Activated CD4-positive, alpha-beta memory T cell treated with anti-CD3 and anti-CD28 coated beads, Interleukin-2, amount 10 ng/mL, durations not matched to agents 7 days and 5 days (primary cell): Measurements from ENCODE around the gene IL20. TPM values are rescaled to one million over a fixed set of nuclear protein-coding genes. Genes with fewer than 3 reads are reported as not detected.

Experiments used
- CTCF ChIA-PET: fragments of 350-600 bp; sonication (Branson Sonifier 250); formaldehyde crosslinking; loops from one replicate; lab custom pipeline; 2021; ENCODE audit warnings: antibody characterized with exemption, inconsistent platforms; lab: Charles Lee
- POLR2A ChIA-PET: fragments of 350-600 bp; sonication (Branson Sonifier 250); formaldehyde crosslinking; loops from one replicate; lab custom pipeline; 2021; ENCODE audit warnings: antibody characterized with exemption; lab: Charles Lee
- DNase-seq: peaks from one replicate; pipeline ENCODE4 v3.0.0-alpha.2; 2020
- H3K27ac Mint-ChIP-seq: one replicate; pipeline ENCODE4 v1.8.0; 2021; ENCODE audit warnings: mild to moderate bottlenecking, mixed read lengths
- H3K27me3 Mint-ChIP-seq: one replicate; pipeline ENCODE4 v1.8.0; 2021; ENCODE audit warnings: mixed read lengths
- H3K36me3 Mint-ChIP-seq: one replicate; pipeline ENCODE4 v1.8.0; 2021; ENCODE audit warnings: low read depth, mixed read lengths
- H3K4me1 Mint-ChIP-seq: one replicate; pipeline ENCODE4 v1.8.0; 2021; ENCODE audit warnings: mixed read lengths
- H3K4me3 Mint-ChIP-seq: one replicate; pipeline ENCODE4 v1.8.0; 2021; ENCODE audit warnings: mild to moderate bottlenecking, mixed read lengths
- H3K9me3 Mint-ChIP-seq: one replicate; pipeline ENCODE4 v1.8.0; 2021; ENCODE audit warnings: mixed read lengths
- total RNA-seq, 2 experiments: library from RNA; stranded (reverse); gene quantifications; one replicate each; pipeline ENCODE4 v1.2.3, GENCODE V29; 2021

Gene IL20
- total RNA-seq, 2 experiments from 2014 or later: not detected

- peaks cover 16% of the 10 kb centered on the region for H3K27me3 Mint-ChIP-seq
- no peak overlapping the region for H3K27ac Mint-ChIP-seq
- H3K36me3 Mint-ChIP-seq: no peaks in the 10 kb centered on the region
- DNase-seq: no peak
- peaks cover 19% of the 10 kb centered on the region for H3K4me1 Mint-ChIP-seq
- ChIA-PET POLR2A (interaction anchor here (1.3 kb wide), 1 partner anchor 201 kb away, joined by 3 read pairs; the partner anchor contains the start of gene MAPKAPK2), CTCF (interaction anchor here (0.7 to 2.5 kb wide), 3 partner anchors 20 to 340 kb away, joined by 3 to 8 read pairs (median 4); partner anchors contain the start of gene IL20)
- H3K4me3 Mint-ChIP-seq: no peak overlapping the region
- H3K9me3 Mint-ChIP-seq: no peaks in the 10 kb centered on the region
These were observed 20.1 kb downstream of the IL20 start for GRCh38 chr1:206885341-206886060.

GRCh38 chr1:206886831-206887230 lies 21.4 kb downstream of the IL20 start:
- Mint-ChIP-seq H3K4me1 (peaks cover 30% of the 10 kb centered on the region), H3K27ac (no peak overlapping the region), H3K9me3 (no peaks in the 10 kb centered on the region), H3K27me3 (peaks cover 16% of the 10 kb centered on the region), H3K36me3 (no peaks in the 10 kb centered on the region), H3K4me3 (no peak overlapping the region)
- POLR2A ChIA-PET: no interaction called here
- no peak for DNase-seq
- CTCF ChIA-PET: interaction anchor here (1.2 to 2.2 kb wide), 3 partner anchors 25 to 162 kb away, joined by 3 to 6 read pairs (median 4); no protein-coding TSS in a partner anchor

GRCh38 chr1:206887701-206888100 lies 22.3 kb downstream of the IL20 start:
- POLR2A ChIA-PET: interaction anchor here (1.0 kb wide), 1 partner anchor 22 kb away, joined by 3 read pairs; no protein-coding TSS in a partner anchor
- H3K27ac Mint-ChIP-seq: no peak overlapping the region
- CTCF ChIA-PET: interaction anchor here (1.2 to 2.2 kb wide), 4 partner anchors 15 to 163 kb away, joined by 3 to 6 read pairs (median 4); no protein-coding TSS in a partner anchor
- peaks cover 31% of the 10 kb centered on the region for H3K4me1 Mint-ChIP-seq
- H3K36me3 Mint-ChIP-seq: no peaks in the 10 kb centered on the region
- no peak for DNase-seq
- peaks cover 16% of the 10 kb centered on the region for H3K27me3 Mint-ChIP-seq
- H3K9me3 Mint-ChIP-seq: no peaks in the 10 kb centered on the region
- H3K4me3 Mint-ChIP-seq: no peak overlapping the region

GRCh38 chr1:206890125-206891060 lies 25.0 kb downstream of the IL20 start:
- H3K4me3 Mint-ChIP-seq: no peak overlapping the region
- H3K27me3 Mint-ChIP-seq: peaks cover 11% of the 10 kb centered on the region
- POLR2A ChIA-PET: no interaction called here
- CTCF ChIA-PET: interaction anchor here (0.9 to 1.1 kb wide), 2 partner anchors 22 to 278 kb away, joined by 3 to 4 read pairs; no protein-coding TSS in a partner anchor
- no peak overlapping the region for H3K27ac Mint-ChIP-seq
- H3K9me3 Mint-ChIP-seq: no peaks in the 10 kb centered on the region
- no peak for DNase-seq
- peaks cover 35% of the 10 kb centered on the region for H3K4me1 Mint-ChIP-seq
- no peaks in the 10 kb centered on the region for H3K36me3 Mint-ChIP-seq

- H3K27ac Mint-ChIP-seq: no peak overlapping the region
These were observed 26.0 kb downstream of the IL20 start for GRCh38 chr1:206891412-206891811.

GRCh38 chr1:206892351-206892984 lies 27.0 kb downstream of the IL20 start:
- Mint-ChIP-seq H3K36me3 (no peaks in the 10 kb centered on the region), H3K4me1 (peaks cover 42% of the 10 kb centered on the region), H3K4me3 (no peak overlapping the region), H3K27me3 (peaks cover 3% of the 10 kb centered on the region), H3K9me3 (no peaks in the 10 kb centered on the region), H3K27ac (no peak overlapping the region)
- DNase-seq: no peak
- CTCF ChIA-PET: interaction anchor here (3.3 kb wide), 1 partner anchor 20 kb away, joined by 12 read pairs; no protein-coding TSS in a partner anchor
- POLR2A ChIA-PET: no interaction called here

More at GRCh38 chr1:206891412-206891811, 26.0 kb downstream of the IL20 start:
- no peak for DNase-seq
- Mint-ChIP-seq H3K27me3 (peaks cover 7% of the 10 kb centered on the region), H3K36me3 (no peaks in the 10 kb centered on the region), H3K4me3 (no peak overlapping the region), H3K9me3 (no peaks in the 10 kb centered on the region), H3K4me1 (peaks cover 35% of the 10 kb centered on the region)
- CTCF ChIA-PET: no interaction called here
- POLR2A ChIA-PET: no interaction called here

GRCh38 chr1:206893380-206893779 lies 28.0 kb downstream of the IL20 start:
- DNase-seq: no peak
- Mint-ChIP-seq H3K27ac (no peak overlapping the region), H3K9me3 (no peaks in the 10 kb centered on the region), H3K4me1 (peaks cover 40% of the 10 kb centered on the region), H3K4me3 (no peak overlapping the region), H3K27me3 (peaks cover under 1% of the 10 kb centered on the region), H3K36me3 (no peaks in the 10 kb centered on the region)
- POLR2A ChIA-PET: no interaction called here
- CTCF ChIA-PET: interaction anchor here (0.6 to 3.3 kb wide), 2 partner anchors 10 to 19 kb away, joined by 3 to 12 read pairs; no protein-coding TSS in a partner anchor

GRCh38 chr1:206895325-206895724 lies 29.9 kb downstream of the IL20 start:
- ChIA-PET CTCF (interaction anchor here (1.4 to 3.3 kb wide), 2 partner anchors 12 to 17 kb away, joined by 5 to 12 read pairs; no protein-coding TSS in a partner anchor), POLR2A (interaction anchor here (1.0 kb wide), 1 partner anchor 26 kb away, joined by 4 read pairs; no protein-coding TSS in a partner anchor)
- no peak overlapping the region for H3K4me3 Mint-ChIP-seq
- DNase-seq: no peak
- peaks cover 27% of the 10 kb centered on the region for H3K4me1 Mint-ChIP-seq
- H3K36me3 Mint-ChIP-seq: no peaks in the 10 kb centered on the region
- peaks cover 2% of the 10 kb centered on the region for H3K27me3 Mint-ChIP-seq
- no peaks in the 10 kb centered on the region for H3K9me3 Mint-ChIP-seq
- H3K27ac Mint-ChIP-seq: no peak overlapping the region

GRCh38 chr1:206895837-206896242 lies 30.4 kb downstream of the IL20 start:
- peaks cover 22% of the 10 kb centered on the region for H3K4me1 Mint-ChIP-seq
- CTCF ChIA-PET: interaction anchor here (1.4 to 3.3 kb wide), 2 partner anchors 12 to 16 kb away, joined by 5 to 12 read pairs; no protein-coding TSS in a partner anchor
- H3K27ac Mint-ChIP-seq: no peak overlapping the region
- no peaks in the 10 kb centered on the region for H3K9me3 Mint-ChIP-seq
- DNase-seq: no peak
- H3K4me3 Mint-ChIP-seq: no peak overlapping the region
- peaks cover 2% of the 10 kb centered on the region for H3K27me3 Mint-ChIP-seq
- POLR2A ChIA-PET: interaction anchor here (1.0 kb wide), 1 partner anchor 26 kb away, joined by 4 read pairs; no protein-coding TSS in a partner anchor
- no peaks in the 10 kb centered on the region for H3K36me3 Mint-ChIP-seq

GRCh38 chr1:206896261-206896660 lies 30.8 kb downstream of the IL20 start:
- POLR2A ChIA-PET: no interaction called here
- Mint-ChIP-seq H3K4me1 (peaks cover 18% of the 10 kb centered on the region), H3K9me3 (no peaks in the 10 kb centered on the region), H3K36me3 (no peaks in the 10 kb centered on the region), H3K27ac (no peak overlapping the region), H3K27me3 (peaks cover 2% of the 10 kb centered on the region), H3K4me3 (no peak overlapping the region)
- no peak for DNase-seq
- CTCF ChIA-PET: no interaction called here

- DNase-seq: no peak
- POLR2A ChIA-PET: no interaction called here
- no peaks in the 10 kb centered on the region for H3K36me3 Mint-ChIP-seq
- H3K27ac Mint-ChIP-seq: no peak within 1 kb of the TSS
- CTCF ChIA-PET: no interaction called here
- H3K4me3 Mint-ChIP-seq: no peak within 1 kb of the TSS
- peaks cover 13% of the 10 kb centered on the region for H3K4me1 Mint-ChIP-seq
- no peaks in the 10 kb centered on the region for H3K9me3 Mint-ChIP-seq
- peaks cover 2% of the 10 kb centered on the region for H3K27me3 Mint-ChIP-seq
These were observed 31.8 kb downstream of the IL20 start, which contains the start of gene IL24 for GRCh38 chr1:206897175-206897574. IL24 (plus strand) TSS chr1:206897443; CDS start chr1:206897833, 390 bp downstream.
